GM19025 (cell line): ENCODE results near the gene PVALB.
"Not testable (repeated sequence)": the region's sequence is repeated elsewhere in the genome, so short reads cannot be mapped to it uniquely, and the experiment has no call there.

Experiments used
- ATAC-seq: cut with Tn5 transposase; IDR thresholded peaks from one replicate; pipeline ENCODE4 v1.9.1; 2021; ENCODE audit warnings: mild to moderate bottlenecking, low read depth, moderate library complexity; ENCODE audit not compliant: unreplicated experiment

PVALB gene

GRCh38 chr22:36759481-36760159 is 57.2 kb downstream of the PVALB start:
- ATAC-seq = no peak

- no peak for ATAC-seq
Observed at GRCh38 chr22:36758792-36759271, 58.0 kb downstream of the PVALB start.

GRCh38 chr22:36757668-36758211 is 59.1 kb downstream of the PVALB start:
- no peak for ATAC-seq

GRCh38 chr22:36756746-36757655 is 59.8 kb downstream of the PVALB start:
- ATAC-seq = no peak

GRCh38 chr22:36756031-36756430 is 60.8 kb downstream of the PVALB start:
- no peak for ATAC-seq

- no peak for ATAC-seq
Observed at GRCh38 chr22:36755316-36755715, 61.5 kb downstream of the PVALB start.

- not testable (repeated sequence) for ATAC-seq
Observed at GRCh38 chr22:36754881-36755280, 62.0 kb downstream of the PVALB start.

- no peak for ATAC-seq
Observed at GRCh38 chr22:36753916-36754315, 62.9 kb downstream of the PVALB start.

GRCh38 chr22:36753120-36753802 is 63.6 kb downstream of the PVALB start:
- no peak for ATAC-seq
